ENCODE measurements around the gene CCDC117. TPM values are rescaled to one million over a fixed set of nuclear protein-coding genes. Genes with fewer than 3 reads are reported as not detected.
A peak's percentile ranks its signal among the peaks of the same experiment; 100 is the strongest.

The CCDC117 gene
- total and polyA plus RNA-seq, 5 donors from 2014 or later = 14.7 to 25.2 (median 16.1) TPM

DNA sequence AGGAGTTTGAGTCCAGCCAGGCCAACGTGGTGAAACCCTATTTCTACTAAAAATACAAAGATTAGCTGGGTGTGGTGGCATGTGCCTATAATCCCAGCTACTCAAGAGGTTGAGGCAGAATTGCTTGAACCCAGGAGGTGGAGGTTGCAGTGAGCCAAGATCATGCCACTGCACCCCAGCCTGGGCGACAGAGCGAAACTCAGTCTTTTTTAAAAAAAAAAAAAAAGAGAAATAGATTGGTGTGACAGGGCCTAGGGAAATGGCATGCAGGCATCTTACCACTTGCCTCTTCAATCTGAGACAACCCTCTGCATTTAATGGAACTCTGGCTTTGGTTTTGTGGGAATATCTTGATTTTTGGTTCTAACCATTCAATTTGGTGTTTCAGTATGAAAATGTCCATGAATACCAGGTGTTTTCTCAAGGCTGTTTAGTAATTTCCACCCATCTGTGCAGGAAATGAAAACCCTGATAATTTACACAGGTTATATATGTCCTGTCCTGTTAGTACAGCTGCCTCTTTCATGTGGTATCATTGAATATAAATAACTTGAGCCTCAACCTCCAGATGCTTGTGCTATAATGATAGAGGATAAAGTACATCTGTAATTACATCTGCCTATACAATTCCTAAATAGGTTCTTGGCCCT, 19.5 kb downstream of the CCDC117 start:
- Mint-ChIP-seq H3K4me3 (peak overlapping the region in 2 of 4 donors; percentile 4 to 31), H3K36me3 (peaks cover 25% of the 10 kb centered on the region), H3K27me3 (no peaks in the 10 kb centered on the region), H3K27ac (peak overlapping the region; percentile 48 to 80 (median 72)), H3K4me1 (peaks cover 27 to 57% (median 44%) of the 10 kb centered on the region in 4 donors), H3K9me3 (no peaks in the 10 kb centered on the region)
- DNase-seq (peak in 2 of 3 donors; percentile 17 to 37), ATAC-seq (ENCODE audit: low read depth in 2 of 2) (peak; percentile 22 to 52)
- Histone ChIP-seq H3K27ac (ENCODE audit: insufficient read depth, low read length, poor library complexity, severe bottlenecking) (peak overlapping the region; percentile 28), H3K9me3 (ENCODE audit: control insufficient read depth in 2 of 2, low read length in 2 of 2) (no peaks in the 10 kb centered on the region), H3K4me3 (ENCODE audit: low read depth, low read length) (peak overlapping the region; percentile 34), H3K4me1 (ENCODE audit: control insufficient read depth, insufficient read depth, low read length, poor library complexity, severe bottlenecking) (peaks cover 17% of the 10 kb centered on the region), H3K27me3 (ENCODE audit: control insufficient read depth, insufficient read depth, low read length) (no peaks in the 10 kb centered on the region), H3K36me3 (ENCODE audit: control insufficient read depth, insufficient read depth, low read length) (peaks cover 55% of the 10 kb centered on the region)

DNA sequence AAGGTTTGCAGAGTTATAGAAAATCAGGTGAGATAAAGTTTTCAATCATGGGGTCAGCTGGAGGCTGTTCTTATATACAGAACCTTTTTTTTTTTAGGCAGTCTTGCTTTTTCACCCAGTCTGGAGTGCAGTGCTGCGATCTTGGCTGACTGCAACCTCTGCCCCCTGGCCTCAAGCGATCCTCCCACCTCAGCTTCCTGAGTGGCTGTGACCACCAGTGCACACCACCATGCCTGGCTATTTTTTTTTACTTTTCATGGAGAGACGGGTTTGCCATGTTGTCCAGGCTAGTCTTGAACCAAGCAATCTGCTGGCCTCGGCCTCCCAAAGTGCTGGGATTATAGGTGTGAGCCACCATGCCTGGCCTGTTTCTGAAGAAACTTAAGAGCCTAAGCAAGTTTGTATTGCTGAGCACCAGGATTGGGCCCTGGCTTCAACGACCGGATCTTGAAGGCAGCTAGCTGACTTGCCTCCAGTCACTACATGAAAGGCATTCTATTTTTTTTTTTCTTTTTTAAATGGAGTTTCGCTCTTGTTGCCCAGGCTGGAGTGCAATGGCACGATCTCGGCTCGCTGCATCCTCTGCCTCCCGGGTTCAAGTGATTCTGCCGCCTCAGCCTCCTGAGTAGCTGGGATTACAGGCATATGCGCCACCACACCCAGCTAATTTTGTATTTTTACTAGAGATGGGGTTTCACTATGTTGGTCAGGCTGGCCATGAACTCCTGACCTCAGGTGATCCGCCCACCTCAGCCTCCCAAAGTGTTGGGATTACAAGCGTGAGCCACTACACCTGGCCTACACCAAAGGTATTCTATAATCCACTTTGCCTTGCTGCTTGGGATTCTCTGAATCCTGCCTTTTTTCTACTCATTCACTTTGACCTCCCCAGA, 20.2 kb downstream of the CCDC117 start:
- Mint-ChIP-seq H3K36me3 (peaks cover 27% of the 10 kb centered on the region), H3K4me3 (peak overlapping the region in 2 of 4 donors; percentile 11 to 31), H3K27me3 (no peaks in the 10 kb centered on the region), H3K9me3 (no peaks in the 10 kb centered on the region), H3K27ac (peak overlapping the region in 2 of 3 donors; percentile 72 to 80), H3K4me1 (peaks cover 28 to 64% (median 48%) of the 10 kb centered on the region in 4 donors)
- Histone ChIP-seq H3K27me3 (ENCODE audit: control insufficient read depth, insufficient read depth, low read length) (no peaks in the 10 kb centered on the region), H3K9me3 (ENCODE audit: control insufficient read depth in 2 of 2, low read length in 2 of 2) (no peaks in the 10 kb centered on the region), H3K4me3 (ENCODE audit: low read depth, low read length) (peak overlapping the region; percentile 34), H3K4me1 (ENCODE audit: control insufficient read depth, insufficient read depth, low read length, poor library complexity, severe bottlenecking) (peaks cover 21% of the 10 kb centered on the region), H3K36me3 (ENCODE audit: control insufficient read depth, insufficient read depth, low read length) (peaks cover 49% of the 10 kb centered on the region), H3K27ac (ENCODE audit: insufficient read depth, low read length, poor library complexity, severe bottlenecking) (peak overlapping the region; percentile 28)
- ATAC-seq (ENCODE audit: low read depth in 2 of 2) = peak in 1 of 2 donors; percentile 33
- no peak for DNase-seq

DNA sequence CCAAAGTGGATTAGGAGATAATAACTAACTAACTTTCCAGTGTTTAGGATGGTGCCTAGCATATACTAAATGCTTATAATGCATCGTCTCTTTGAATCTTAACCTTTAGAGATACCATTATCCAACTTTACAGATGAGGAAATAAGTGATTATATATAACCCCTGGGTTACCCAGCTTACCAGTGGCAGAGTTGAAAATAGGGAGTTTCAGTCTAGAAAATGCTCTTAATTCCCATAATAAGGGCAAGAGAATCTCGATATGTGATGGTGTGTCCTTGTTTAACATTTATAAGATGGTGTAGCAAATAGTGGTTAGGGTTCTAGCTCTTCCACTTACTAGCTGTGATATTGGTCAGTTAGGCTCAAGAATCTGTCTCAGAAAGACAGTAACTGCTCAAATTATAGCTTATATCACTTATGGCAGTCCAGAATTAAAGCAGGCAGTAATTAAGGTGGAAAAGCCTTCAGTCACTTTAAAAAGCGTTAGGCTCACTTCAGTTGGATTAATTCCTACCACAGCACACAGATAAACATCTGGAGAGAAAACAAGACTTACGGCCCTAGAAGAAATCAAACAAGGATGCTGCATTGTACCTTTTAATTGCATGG, 21.6 kb downstream of the CCDC117 start:
- no peaks in the 10 kb centered on the region for H3K9me3 ChIP-seq (ENCODE audit: control insufficient read depth in 2 of 2, low read length in 2 of 2)
- ATAC-seq (ENCODE audit: low read depth in 2 of 2) (no peak), DNase-seq (no peak)
- H3K4me3 Mint-ChIP-seq = peak overlapping the region in 2 of 4 donors; percentile 17 to 63
- H3K27ac Mint-ChIP-seq = no peak overlapping the region
- no peak overlapping the region for H3K4me3 ChIP-seq (ENCODE audit: low read depth, low read length)
- no peaks in the 10 kb centered on the region for H3K9me3 Mint-ChIP-seq
- no peaks in the 10 kb centered on the region for H3K27me3 ChIP-seq (ENCODE audit: control insufficient read depth, insufficient read depth, low read length)
- H3K4me1 Mint-ChIP-seq = peaks cover 32 to 78% (median 55%) of the 10 kb centered on the region in 4 donors
- peaks cover 38% of the 10 kb centered on the region for H3K36me3 ChIP-seq (ENCODE audit: control insufficient read depth, insufficient read depth, low read length)
- H3K4me1 ChIP-seq (ENCODE audit: control insufficient read depth, insufficient read depth, low read length, poor library complexity, severe bottlenecking) = peaks cover 34% of the 10 kb centered on the region
- peaks cover 28% of the 10 kb centered on the region for H3K36me3 Mint-ChIP-seq
- H3K27ac ChIP-seq (ENCODE audit: insufficient read depth, low read length, poor library complexity, severe bottlenecking) = no peak overlapping the region
- no peaks in the 10 kb centered on the region for H3K27me3 Mint-ChIP-seq

DNA sequence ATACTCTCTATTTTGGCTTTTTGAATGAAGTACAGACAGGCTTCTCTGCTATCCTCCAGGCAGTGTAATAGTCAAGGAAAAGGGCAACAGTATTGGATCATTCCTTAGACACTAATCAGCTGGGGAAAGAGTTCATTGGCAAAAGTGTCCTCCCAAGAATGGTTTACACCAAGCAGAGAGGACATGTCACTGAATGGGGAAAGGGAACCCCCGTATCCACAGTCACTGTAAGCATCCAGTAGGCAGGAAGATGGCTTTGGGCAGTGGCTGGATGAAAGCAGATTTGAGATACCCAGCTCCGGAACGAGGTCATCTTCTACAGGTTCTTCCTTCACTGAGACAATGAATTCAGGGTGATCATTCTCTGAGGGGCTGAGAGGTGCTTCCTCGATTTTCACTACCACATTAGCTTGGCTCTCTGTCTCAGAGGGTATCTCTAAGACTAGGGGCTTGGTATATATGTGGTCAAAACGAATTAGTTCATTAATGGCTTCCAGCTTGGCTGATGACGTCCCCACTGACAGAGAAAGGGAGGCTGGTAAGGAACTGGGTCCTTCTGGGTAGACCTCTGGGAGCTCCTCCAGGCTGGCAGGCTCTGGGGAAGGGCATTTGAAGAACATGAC, 22.7 kb downstream of the CCDC117 start:
- Histone ChIP-seq H3K27me3 (ENCODE audit: control insufficient read depth, insufficient read depth, low read length) (no peaks in the 10 kb centered on the region), H3K27ac (ENCODE audit: insufficient read depth, low read length, poor library complexity, severe bottlenecking) (no peak overlapping the region), H3K4me1 (ENCODE audit: control insufficient read depth, insufficient read depth, low read length, poor library complexity, severe bottlenecking) (peaks cover 40% of the 10 kb centered on the region), H3K4me3 (ENCODE audit: low read depth, low read length) (no peak overlapping the region), H3K9me3 (ENCODE audit: control insufficient read depth in 2 of 2, low read length in 2 of 2) (no peaks in the 10 kb centered on the region), H3K36me3 (ENCODE audit: control insufficient read depth, insufficient read depth, low read length) (peaks cover 38% of the 10 kb centered on the region)
- ATAC-seq (ENCODE audit: low read depth in 2 of 2) (no peak), DNase-seq (no peak)
- Mint-ChIP-seq H3K36me3 (peaks cover 28% of the 10 kb centered on the region), H3K27me3 (no peaks in the 10 kb centered on the region), H3K4me3 (peak overlapping the region in 2 of 4 donors; percentile 10 to 63), H3K9me3 (no peaks in the 10 kb centered on the region), H3K27ac (peak overlapping the region in 2 of 3 donors; percentile 46 to 84), H3K4me1 (peaks cover 40 to 76% (median 59%) of the 10 kb centered on the region in 4 donors)

DNA sequence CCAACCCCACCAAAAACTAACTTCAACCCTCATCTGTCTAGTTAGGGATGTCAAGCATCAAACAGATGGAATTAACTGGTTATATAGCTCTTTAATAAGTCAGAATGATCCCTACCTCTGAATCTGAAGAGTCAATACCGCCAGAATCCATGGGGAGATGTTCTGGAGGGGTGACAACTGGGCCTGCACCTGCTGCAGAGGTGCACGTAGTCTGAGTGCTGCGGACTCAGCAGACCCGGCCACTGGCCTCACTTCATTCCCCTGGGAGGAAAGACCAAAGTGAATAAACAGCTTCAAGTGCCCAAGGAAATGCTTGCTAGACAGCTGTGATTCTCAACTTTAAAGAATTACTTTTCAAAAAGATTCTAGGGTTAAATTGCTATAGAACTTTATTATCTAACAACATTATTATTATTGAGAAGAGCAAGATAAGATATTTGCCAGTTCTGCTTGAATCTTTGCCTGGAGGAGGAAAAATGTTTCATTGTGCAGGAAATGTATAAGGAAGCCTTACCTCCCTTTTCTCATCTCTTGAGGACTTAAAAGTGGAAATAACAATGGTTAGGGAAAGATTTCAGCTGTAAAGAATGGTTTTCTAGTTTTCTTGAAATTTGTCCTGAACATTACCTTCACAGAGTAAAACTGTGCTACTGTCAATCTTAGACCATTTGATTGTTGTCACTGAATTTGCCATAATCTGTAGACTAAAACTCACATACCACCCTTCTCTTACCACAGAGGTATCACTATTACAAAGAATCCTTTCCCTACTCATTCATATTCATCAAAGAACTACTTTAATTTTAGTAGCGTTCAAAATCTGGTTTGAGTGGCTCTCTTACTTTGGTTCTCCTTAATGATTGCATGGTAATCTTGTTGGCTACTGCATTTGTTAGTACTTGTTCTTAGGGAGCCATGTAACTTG, 23.7 kb downstream of the CCDC117 start:
- Mint-ChIP-seq H3K27me3 (no peaks in the 10 kb centered on the region), H3K4me3 (peak overlapping the region in 3 of 4 donors; percentile 13 to 80 (median 22)), H3K27ac (peak overlapping the region; percentile 21 to 84 (median 43)), H3K36me3 (peaks cover 28% of the 10 kb centered on the region), H3K4me1 (peaks cover 34 to 69% (median 56%) of the 10 kb centered on the region in 4 donors), H3K9me3 (no peaks in the 10 kb centered on the region)
- ATAC-seq (ENCODE audit: low read depth in 2 of 2) (no peak), DNase-seq (no peak)
- Histone ChIP-seq H3K36me3 (ENCODE audit: control insufficient read depth, insufficient read depth, low read length) (peaks cover 38% of the 10 kb centered on the region), H3K27me3 (ENCODE audit: control insufficient read depth, insufficient read depth, low read length) (no peaks in the 10 kb centered on the region), H3K4me3 (ENCODE audit: low read depth, low read length) (no peak overlapping the region), H3K27ac (ENCODE audit: insufficient read depth, low read length, poor library complexity, severe bottlenecking) (no peak overlapping the region), H3K9me3 (ENCODE audit: control insufficient read depth in 2 of 2, low read length in 2 of 2) (no peaks in the 10 kb centered on the region), H3K4me1 (ENCODE audit: control insufficient read depth, insufficient read depth, low read length, poor library complexity, severe bottlenecking) (peaks cover 45% of the 10 kb centered on the region)

DNA sequence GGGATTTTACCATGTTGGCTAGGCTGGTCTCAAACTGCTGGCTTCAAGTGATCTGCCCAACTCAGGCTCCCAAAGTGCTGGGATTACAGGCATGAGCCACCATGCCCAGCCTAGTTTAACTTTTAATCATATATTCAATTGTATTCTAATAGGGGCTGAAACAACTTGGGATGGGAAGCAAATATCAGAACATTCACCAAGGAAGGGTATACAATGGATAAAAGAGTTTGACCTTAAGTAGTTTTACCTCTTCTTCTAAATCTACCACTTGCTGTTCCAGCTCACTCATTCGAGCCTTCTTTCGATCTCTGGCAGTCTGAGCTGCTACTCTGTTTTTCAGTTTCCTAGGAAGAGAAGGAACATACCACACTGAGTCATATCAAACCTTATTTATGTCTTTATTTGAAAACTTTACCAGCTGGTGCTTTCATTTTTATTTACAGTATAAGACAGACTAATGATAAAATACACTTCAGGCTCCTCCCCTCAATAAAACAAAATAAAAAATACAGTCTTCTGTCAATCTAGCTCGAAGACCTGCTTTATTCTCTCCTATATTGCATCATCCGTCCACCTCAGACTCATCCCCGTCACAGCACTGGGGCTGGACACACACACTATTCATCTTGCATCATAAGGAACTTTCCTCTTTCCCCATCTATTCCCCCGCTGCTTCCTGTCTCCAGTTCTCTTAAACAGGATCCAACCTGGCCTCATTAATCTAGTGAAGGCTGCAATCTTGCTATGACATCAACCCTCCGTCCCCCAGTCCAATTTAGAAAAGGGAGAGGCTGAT, 26.5 kb downstream of the CCDC117 start:
- peak overlapping the region; percentile 88 to 94 (median 92) for H3K4me3 Mint-ChIP-seq
- H3K36me3 ChIP-seq (ENCODE audit: control insufficient read depth, insufficient read depth, low read length) = peaks cover 30% of the 10 kb centered on the region
- peaks cover 49% of the 10 kb centered on the region for H3K4me1 ChIP-seq (ENCODE audit: control insufficient read depth, insufficient read depth, low read length, poor library complexity, severe bottlenecking)
- no peaks in the 10 kb centered on the region for H3K27me3 Mint-ChIP-seq
- ATAC-seq (ENCODE audit: low read depth in 2 of 2) = no peak
- peaks cover 37 to 69% (median 51%) of the 10 kb centered on the region in 4 donors for H3K4me1 Mint-ChIP-seq
- H3K9me3 Mint-ChIP-seq = no peaks in the 10 kb centered on the region
- H3K27ac Mint-ChIP-seq = peak overlapping the region; percentile 93 to 98 (median 95)
- peak overlapping the region; percentile 87 for H3K27ac ChIP-seq (ENCODE audit: insufficient read depth, low read length, poor library complexity, severe bottlenecking)
- DNase-seq = peak in 1 of 3 donors; percentile 49
- H3K4me3 ChIP-seq (ENCODE audit: low read depth, low read length) = peak overlapping the region; percentile 96
- H3K36me3 Mint-ChIP-seq = peaks cover 23% of the 10 kb centered on the region
- H3K27me3 ChIP-seq (ENCODE audit: control insufficient read depth, insufficient read depth, low read length) = no peaks in the 10 kb centered on the region
- H3K9me3 ChIP-seq (ENCODE audit: control insufficient read depth in 2 of 2, low read length in 2 of 2) = no peaks in the 10 kb centered on the region
